ENCODE results near the gene HOXC12. TPM values are rescaled to one million over a fixed set of nuclear protein-coding genes. Genes with fewer than 3 reads are reported as not detected.

Gene HOXC12
- total and polyA plus RNA-seq, 2 donors (not counting 1 experiment from before 2014, with no cell fraction given) = not detected

DNA sequence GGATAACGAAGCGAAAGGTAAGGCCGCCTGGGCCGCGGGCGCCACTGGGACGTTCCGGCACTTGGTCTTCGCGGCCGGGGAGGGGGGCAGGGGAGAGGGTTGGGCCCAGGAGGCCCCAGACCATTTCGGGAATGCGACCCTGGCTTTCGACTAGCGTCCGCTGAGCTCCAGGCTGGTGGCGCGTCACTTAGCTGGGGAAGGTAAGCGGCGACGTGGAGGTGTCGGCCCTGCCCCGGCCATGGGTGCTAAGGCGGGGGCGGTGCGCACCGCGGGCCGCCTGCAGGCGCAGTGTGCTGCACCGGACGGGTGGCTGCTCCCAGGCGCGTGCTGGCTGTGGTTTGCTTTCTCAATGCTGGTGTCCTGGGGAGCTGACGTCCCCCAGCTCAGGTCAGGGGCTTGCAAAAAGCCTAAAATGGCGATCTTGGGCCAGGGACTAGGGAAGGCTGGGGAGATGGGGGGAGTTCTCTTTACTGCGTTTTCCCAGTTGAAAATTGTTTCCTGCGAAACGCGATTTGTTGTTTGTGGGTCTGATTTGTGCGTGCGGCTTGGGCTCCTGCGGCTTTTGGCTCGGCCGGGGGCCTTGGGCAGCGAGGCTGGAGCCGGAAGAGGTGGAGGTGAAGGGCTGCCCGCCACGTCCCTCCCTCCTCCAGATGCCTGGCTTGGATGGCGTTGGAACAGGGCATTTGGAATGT, 31.4 kb downstream of the HOXC12 start:
- POLR2A ChIA-PET = no interaction called here
- H3K4me1 Mint-ChIP-seq = peaks cover 29% of the 10 kb centered on the region
- WGBS (ENCODE audit: insufficient coverage) = 4% methylated on average over 47 of the region's 50 CpGs

More for the DNA sequence above, 31.4 kb downstream of the HOXC12 start:
- intact Hi-C loops (cut with micrococcal nuclease) = loop anchor here (5.0 kb wide), 1 partner anchor 44 kb away; no protein-coding TSS in a partner anchor
- no peak overlapping the region for H3K27ac ChIP-seq (ENCODE audit: low read length in 2 of 2)
- CTCF ChIA-PET = interaction anchor here (0.6 to 1.4 kb wide), 2 partner anchors 46 to 267 kb away, joined by 4 to 6 read pairs; partner anchors contain the start of gene HOXC5
- H3K4me1 ChIP-seq (ENCODE audit: control insufficient read depth in 2 of 2, insufficient read depth in 2 of 2, low read length in 2 of 2) = peaks cover 30 to 46% of the 10 kb centered on the region in 2 donors
- no peaks in the 10 kb centered on the region for H4K20me1 ChIP-seq (ENCODE audit: control insufficient read depth, insufficient read depth, low read length, poor library complexity, severe bottlenecking)
- peaks cover 0 to 98% (median 92%) of the 10 kb centered on the region in 4 experiments for H3K27me3 ChIP-seq (replicated peaks in 1 of 4; ENCODE audit: control extremely low read depth in 1 of 4, control insufficient read depth in 3 of 4, insufficient read depth in 4 of 4, low read length in 3 of 4)
- no peak overlapping the region for H3K9ac ChIP-seq (ENCODE audit: low read length)
- Mint-ChIP-seq H3K27ac (peak overlapping the region; percentile 15), H3K4me3 (peak overlapping the region; percentile 39), H3K9me3 (ENCODE audit: insufficient read depth) (no peaks in the 10 kb centered on the region), H3K27me3 (peaks cover 87% of the 10 kb centered on the region)
- peaks cover 0 to 73% (median 12%) of the 10 kb centered on the region in 3 donors for H3K9me3 ChIP-seq (ENCODE audit: control extremely low read depth in 1 of 3, control insufficient read depth in 2 of 3, insufficient read depth in 1 of 3, low read length in 2 of 3)
- H3K4me2 ChIP-seq (replicated peaks; ENCODE audit: low read depth, low read length, poor library complexity, severe bottlenecking) = peak overlapping the region; percentile 56
- no peak for TF ChIP-seq EZH2 (IDR thresholded peaks at IDR 0.05; ENCODE audit: borderline replicate concordance, insufficient read depth, low read depth, low read length, poor library complexity, severe bottlenecking)
- TF ChIP-seq, protein P1, sequence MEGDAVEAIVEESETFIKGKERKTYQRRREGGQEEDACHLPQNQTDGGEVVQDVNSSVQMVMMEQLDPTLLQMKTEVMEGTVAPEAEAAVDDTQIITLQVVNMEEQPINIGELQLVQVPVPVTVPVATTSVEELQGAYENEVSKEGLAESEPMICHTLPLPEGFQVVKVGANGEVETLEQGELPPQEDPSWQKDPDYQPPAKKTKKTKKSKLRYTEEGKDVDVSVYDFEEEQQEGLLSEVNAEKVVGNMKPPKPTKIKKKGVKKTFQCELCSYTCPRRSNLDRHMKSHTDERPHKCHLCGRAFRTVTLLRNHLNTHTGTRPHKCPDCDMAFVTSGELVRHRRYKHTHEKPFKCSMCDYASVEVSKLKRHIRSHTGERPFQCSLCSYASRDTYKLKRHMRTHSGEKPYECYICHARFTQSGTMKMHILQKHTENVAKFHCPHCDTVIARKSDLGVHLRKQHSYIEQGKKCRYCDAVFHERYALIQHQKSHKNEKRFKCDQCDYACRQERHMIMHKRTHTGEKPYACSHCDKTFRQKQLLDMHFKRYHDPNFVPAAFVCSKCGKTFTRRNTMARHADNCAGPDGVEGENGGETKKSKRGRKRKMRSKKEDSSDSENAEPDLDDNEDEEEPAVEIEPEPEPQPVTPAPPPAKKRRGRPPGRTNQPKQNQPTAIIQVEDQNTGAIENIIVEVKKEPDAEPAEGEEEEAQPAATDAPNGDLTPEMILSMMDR (IDR thresholded peaks at IDR 0.05) = no peak
- H2AFZ ChIP-seq (ENCODE audit: insufficient read depth, low read depth, low read length, poor library complexity, severe bottlenecking) = peak overlapping the region; percentile 24
- H3K4me3 ChIP-seq (ENCODE audit: control extremely low read depth in 1 of 5, extremely low read depth in 1 of 5, insufficient read depth in 1 of 5, low read depth in 2 of 5, low read length in 4 of 5) = no peak overlapping the region
- DNase-seq = peak; percentile 52
- no peaks in the 10 kb centered on the region for H3K79me2 ChIP-seq (ENCODE audit: control insufficient read depth, insufficient read depth, low read length)
- no peaks in the 10 kb centered on the region for H3K36me3 ChIP-seq (replicated peaks in 1 of 2; ENCODE audit: control extremely low read depth in 1 of 2, control insufficient read depth in 1 of 2, extremely low read depth in 1 of 2, insufficient read depth in 2 of 2, low read length in 1 of 2)
- ATAC-seq (ENCODE audit: low read depth) = no peak
